HG02981 (cell line): ENCODE measurements around the gene FAM216A.
"Not testable (repeated sequence)": the region's sequence is repeated elsewhere in the genome, so short reads cannot be mapped to it uniquely, and the experiment has no call there.

Experiments used
- ATAC-seq: cut with Tn5 transposase; IDR thresholded peaks from one replicate; pipeline ENCODE4 v1.9.1; 2021; ENCODE audit warnings: mild to moderate bottlenecking, moderate library complexity; ENCODE audit not compliant: unreplicated experiment

FAM216A gene

DNA sequence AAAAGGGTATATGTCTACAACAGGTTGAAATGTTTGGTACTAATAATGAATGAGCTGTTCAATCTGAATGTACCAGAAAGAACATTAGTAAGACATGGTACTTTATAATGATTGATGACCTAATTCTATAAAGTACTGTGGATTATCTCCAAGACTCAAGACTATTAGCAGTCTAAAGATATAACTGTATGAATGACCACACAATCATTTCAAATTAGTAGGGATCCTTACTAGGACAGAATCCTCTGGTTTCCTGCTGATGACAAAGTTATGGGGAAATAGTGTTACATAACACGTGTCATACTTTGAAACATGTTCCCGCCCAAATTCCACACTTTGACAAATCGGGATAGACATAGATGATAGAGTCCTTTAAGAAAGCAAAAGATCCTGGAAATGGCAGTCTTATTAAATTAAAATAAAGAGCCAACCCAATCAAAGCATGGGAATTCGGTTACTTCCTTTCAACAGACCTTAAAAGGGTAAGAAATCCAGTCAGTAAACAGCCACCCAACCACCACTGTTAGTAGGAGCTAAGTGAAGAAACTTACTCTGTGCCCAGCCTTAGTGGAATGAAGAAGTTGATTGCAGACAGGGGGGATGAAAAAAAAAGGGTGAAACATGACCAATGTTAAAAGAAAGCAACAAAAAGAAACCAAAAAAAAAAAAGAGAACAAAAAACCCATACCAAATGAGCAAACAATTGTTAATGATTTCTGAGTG is 30.5 kb downstream of the FAM216A start:
- no peak for ATAC-seq

DNA sequence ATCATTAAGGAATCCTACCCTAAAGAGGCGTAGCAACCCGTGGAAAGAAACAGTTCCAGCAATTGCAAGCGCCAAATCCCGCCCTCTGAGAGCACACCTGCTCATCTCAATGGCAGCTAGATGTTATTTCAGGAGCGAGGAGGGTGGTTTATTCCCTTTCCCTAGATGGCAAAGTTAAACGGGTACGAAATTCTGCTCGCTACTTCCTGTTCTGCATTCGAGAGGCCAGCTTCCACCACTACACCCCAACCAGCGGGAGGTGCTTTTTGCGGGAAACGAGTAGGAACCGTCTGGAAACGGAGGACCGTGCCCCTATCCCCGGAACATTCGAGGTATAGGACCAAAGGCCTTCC is 32.7 kb downstream of the FAM216A start:
- ATAC-seq, result peak; percentile 6

DNA sequence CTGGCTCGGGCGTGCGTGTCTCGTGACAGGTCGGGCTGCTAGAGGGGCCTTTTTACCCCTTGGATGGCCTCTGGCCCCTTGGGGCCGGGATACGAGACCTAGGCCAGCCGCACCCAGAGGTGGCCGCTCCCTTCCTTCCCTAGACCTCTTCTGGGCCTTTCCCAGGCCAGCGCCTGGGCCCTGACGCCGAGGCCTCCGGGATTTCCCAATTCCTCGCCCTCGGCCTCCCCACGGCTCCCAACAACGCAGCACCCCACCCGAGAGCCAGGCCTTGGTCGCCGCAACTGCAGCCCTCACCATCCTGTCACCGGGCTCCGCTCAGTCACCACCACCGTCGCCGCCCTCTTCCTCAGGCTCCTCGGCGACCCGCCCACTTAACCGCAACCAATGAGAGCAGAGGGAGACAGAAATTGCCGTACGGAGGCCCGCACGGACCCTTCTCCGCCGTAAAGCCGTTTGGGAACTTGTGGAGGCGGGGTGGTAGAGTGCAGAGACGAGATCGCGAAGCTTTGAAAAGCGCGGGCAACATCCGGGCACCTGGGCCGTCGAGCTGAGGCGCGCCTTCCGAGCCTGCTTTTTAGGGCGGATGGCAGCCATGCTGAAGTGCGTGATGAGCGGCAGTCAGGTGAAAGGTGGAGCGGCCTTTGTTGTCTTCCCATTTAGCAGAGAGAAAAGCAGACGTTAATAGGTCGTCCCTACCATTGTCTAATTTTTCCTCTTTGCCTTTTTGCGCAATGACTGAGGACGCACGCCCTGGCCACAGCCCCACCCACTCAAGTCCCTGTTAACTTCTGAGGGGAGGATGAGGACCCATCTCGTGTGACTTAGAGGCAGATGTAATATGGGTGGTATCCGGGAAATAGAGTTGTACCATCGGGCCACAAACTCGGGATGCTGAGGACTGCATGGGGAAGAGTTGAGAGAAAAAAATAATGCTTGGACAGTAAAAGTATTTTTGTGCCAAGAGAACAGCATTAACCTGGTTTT is 33.4 kb downstream of the FAM216A start, which contains the start of the genes RAD9B and VPS29:
TSS of gene RAD9B (plus strand) at position 580 of the 987 bp plus-strand sequence. CDS start at position 587, 7 bp downstream.
TSS of gene VPS29 (minus strand) at position 360 of the 987 bp plus-strand sequence. CDS start at position 300, 60 bp downstream.
- peak; percentile 94 for ATAC-seq

DNA sequence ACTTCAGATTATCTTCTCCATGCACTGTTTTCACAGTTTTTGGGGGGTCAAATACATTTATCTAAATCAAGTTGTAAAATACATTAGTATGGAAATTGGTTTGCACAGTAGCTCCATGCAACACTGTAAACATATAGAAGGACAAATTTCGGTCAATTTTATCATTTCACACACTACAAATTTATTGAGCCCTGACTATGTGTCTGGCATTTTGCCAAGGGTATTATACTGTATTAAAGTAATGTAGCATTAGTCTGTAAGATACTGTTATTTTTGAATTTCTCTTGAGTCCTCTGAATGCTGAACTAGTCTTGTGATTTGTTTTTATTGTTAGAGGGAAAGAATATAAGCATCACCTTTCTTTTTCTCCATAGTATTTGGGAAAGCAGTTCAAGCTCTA is 34.8 kb downstream of the FAM216A start:
- no peak for ATAC-seq

DNA sequence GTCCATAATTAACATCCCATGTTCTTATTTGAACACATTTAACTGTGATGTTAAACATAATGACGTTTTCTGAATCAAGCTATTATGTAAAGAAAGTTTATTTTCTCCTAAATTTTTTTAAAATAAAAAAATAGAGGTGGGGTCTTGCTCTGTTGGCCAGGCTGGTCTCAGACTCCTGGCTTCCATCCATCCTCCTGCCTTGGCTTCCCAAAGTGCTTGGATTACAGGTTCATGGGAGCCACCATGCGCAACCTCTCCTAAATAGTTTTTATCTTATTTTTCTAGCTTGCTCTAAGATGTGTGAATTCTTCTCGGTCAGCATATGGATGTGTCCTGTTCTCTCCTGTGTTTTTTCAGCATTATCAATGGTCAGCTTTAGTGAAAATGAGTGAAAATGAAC is 36.7 kb downstream of the FAM216A start:
- ATAC-seq, result no peak

DNA sequence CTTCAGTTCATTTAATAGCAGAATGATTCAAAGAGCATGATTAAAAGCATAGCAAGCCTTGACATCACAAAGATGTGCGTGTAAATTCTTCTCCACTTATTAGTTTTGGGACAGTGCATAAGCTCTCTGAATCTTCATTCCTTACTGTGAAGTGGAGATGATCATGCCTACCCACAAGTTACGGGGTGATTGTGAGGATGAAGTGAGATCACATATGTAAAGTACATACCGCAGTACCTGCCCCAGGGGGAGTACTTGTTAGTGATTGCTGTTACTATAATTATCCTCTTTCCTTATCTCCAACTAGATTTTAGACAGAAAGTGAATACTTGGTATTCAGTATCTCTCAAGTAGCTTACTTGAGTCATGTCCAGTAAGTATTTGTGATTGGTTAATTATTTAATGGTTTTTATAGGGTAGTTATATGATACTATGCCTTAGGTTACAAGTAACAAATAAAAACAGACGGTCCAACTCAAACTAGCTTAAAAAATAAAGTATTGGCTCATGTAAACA is 39.5 kb downstream of the FAM216A start:
- no peak for ATAC-seq

DNA sequence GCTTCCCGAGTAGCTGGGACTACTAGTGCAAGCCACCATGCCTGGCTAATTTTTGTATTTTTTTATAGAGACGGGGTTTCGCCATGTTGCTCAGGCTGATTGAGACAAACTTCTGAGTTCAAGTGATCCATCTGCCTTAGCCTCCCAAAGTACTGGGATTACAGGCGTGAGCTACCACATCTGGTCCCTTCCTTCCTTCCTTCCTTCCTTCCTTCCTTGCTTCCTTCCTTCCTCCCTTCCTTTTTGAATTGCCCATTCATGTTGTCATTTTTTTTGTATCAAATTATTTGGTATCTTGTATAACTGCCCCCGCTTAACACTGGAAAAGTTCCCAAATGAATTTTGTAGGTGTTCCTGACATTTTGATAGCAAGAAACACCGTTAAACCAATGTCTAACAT is 45.2 kb downstream of the FAM216A start:
- no peak for ATAC-seq

DNA sequence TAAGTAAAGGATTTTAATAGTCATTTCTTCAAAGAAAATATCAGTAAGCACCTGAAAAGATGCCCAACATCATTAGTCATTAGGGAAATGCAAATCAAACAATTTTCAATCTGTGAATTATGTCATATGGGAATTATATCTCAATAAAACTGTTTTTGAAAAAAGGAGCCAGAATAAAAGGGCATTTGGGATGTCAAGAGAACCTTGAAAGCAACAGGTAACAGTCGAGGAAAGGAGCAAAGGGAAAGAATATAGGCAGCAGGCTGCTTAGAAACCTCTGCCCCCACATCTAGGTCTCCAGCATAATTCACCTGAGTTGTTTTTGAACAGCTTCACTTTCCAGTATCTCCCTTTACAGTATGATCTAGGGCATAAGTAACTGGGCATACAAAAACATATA is 45.7 kb downstream of the FAM216A start:
- ATAC-seq, result no peak

DNA sequence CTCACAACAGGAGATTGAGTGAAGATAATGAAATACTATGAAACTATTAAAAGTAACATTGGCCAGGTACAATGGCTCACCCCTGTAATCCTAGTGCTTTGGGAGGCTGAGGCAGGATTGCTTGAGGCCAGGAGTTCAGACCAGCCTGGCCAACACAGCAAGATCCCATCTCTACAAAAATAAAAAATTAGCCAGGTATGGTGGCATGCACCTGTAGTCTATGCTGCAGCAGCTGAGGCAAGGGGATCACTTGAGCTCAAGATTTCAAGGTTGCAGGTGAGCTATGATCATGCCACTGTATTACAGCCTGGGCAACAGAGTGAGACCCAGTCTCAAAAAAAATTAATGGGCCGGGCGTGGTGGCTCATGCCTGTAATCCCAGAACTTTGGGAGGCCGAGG is 48.4 kb downstream of the FAM216A start:
- ATAC-seq, result no peak

DNA sequence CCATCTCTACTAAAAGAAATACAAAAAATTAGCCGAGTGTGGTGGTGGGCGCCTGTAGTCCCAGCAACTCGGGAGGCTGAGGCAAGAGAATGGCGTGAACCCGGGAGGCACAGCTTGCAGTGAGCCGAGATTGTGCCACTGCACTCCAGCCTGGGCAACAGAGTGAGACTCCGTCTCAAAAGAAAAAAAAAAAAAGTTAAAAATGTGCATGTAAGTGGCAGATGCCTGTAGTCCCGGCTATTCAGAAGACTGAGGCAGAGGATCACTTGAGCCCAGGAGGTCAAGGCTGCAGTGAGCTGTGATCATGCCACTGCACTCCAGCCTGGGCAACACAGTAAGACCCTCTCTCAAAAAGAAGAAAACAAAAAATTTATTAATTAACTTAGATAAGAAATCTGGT is 49.4 kb downstream of the FAM216A start:
- not testable (repeated sequence) for ATAC-seq

DNA sequence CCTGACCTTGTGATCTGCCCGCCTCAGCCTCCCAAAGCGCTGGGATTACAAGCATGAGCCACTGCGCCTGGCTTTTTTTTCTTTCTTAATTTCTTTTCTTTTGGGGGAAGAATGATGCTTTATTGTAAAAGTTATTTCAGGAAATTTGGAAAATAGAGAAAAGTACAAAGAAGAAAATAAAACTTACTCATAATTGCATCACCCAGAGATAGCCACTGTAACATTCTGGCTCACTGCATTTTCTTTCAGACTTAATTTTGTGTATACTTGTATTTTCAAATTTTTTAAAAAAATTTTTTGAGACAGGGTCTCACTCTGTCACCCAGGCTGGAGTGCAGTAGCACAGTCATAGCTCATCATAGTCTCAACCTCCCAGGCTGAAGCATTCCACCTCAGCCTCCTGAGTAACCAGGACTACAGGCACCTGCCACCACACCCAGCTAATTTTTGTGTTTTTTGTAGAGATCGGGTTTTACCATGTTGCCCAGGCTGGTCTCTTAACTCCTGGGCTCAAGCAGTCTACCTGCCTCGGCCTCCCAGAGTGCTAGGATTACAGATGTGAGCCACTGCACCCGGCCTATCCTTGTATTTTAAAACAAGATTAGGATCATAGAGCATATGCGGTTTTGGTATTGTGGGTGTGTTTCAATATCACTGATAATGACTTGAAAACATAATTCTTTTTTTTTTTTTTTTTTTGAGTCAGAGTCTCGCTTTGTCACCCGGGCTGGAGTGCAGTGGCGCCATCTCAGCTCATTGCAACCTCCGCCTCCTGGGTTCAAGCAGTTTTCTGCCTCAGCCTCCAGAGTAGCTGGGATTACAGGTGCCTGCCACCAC is 52.4 kb downstream of the FAM216A start:
- not testable (repeated sequence) for ATAC-seq

DNA sequence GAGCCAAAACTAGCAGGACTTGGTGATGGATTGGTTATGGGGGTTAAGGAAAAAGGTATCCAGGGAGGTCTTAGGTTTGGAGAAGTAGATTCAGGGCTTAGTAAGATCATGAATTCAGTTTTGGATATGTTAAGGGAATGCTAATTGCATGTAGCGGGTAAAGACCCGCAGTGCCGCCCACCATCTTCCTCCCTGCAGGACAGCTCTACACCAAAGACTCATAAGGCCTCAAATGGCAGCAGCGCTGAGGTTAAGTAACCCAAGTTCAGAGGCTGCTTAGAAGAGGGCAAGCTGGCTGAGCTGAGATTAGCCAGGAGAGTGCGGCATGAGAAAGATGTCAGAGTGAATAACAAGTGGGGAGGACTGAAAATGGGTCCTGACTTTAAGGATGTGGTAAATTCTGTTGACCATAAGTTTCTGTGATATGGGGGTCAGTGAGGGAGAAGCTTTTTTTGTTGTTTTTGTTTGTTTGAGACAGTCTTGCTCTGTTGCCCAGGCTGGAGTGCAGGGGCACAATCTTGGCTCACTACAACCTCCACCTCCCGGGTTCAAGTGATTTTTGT is 59.7 kb downstream of the FAM216A start:
- ATAC-seq, result no peak

DNA sequence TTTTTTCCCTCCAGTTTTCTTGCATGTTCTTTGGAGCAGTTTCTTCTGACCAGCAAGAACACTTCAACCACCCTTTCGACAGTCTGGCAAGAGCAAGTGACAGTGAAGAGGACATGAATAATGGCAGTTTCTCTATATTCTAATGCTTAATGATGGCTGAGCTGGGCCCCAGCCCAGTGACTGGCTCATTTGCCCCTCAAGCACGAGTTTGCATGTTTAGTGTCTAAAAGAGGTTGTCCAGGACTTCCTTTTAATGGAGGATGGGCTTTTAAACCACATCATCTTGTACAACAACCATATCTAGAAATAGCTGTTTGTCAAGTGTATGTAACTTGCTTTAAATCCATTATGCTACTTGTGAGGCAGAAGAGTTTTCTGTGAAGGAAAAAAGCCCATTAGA is 61.9 kb downstream of the FAM216A start:
- no peak for ATAC-seq

DNA sequence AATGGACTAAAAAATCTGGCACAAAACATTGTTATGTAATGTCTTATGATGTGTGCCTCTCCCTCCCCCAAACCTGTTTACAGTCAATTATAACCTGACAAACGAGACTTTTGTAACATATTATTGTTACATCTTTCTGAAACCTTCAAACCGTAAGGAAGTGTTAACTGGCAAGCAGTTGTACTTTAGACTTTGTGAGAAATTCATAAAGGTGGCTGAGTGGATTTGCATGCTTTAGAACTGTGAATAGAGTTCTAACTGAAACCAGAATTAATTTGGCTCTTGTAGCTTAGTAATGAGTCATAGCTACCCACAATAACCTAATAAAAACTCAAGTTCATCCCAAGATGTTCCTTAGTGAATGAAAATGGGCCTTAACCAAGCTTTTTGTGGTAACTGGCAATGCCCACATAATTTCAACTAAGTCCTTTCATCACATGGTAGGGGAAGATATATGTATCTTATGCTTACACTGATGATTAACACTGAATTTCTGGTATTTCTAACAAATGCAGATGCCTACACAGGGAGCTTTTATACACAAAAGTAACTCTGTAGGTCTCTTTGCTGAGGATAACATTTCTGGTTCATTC is 63.2 kb downstream of the FAM216A start:
- ATAC-seq, result peak; percentile 83

DNA sequence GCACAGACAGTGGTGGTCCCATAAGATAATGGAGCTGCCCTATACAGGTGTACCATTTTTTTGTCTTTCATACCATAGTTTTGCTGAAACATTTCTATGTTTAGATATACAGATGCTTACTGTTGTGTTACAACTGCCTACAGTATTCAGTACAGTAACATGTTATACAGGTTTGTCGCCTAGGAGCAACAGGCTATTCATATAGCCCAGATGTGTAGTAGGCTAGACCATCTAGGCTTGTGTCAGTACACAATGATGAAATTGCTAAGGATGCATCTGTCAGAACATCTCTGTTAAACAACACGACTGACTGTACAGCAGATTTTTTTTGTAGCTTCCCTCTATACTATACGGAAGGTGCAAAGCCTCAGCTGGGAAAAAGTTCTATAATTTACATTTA is 64.0 kb downstream of the FAM216A start:
- ATAC-seq, result no peak

DNA sequence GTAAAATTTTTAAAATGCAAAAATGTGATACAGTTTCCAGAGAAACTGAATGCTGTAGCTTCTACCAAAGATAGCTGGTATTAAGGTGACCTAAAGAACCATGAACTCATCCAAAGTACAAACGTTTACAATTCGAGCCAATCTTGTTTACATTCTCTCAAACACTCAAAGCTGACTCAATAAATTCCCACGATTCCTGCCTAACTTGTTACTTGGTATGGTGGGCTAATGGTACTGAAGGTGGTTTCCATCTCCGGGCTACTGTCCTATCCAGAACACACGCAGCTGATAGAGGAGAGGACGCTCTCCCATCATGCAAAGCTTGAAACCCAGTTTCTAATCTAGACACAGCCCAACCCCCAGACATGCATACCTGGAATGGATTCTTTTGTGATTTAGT is 65.0 kb downstream of the FAM216A start:
- ATAC-seq, result no peak

DNA sequence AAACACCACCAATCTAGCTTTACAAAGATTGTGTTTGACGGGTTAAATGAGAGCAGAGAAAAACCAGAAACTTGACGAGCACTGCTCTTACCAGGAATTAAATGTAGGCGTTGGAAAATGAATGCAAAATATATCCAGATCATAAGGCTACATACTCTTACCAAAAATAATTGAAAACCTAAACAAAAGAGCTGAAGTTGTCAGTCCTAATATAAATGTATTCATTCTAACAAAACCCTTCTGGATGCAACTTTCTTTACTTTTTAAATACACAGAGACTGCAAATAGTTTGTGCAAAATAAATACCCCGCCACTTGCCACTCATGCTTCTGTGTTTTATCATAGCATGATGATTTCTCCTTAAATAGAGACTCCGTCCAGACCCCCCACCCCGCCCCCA is 66.2 kb downstream of the FAM216A start:
- ATAC-seq, result no peak

DNA sequence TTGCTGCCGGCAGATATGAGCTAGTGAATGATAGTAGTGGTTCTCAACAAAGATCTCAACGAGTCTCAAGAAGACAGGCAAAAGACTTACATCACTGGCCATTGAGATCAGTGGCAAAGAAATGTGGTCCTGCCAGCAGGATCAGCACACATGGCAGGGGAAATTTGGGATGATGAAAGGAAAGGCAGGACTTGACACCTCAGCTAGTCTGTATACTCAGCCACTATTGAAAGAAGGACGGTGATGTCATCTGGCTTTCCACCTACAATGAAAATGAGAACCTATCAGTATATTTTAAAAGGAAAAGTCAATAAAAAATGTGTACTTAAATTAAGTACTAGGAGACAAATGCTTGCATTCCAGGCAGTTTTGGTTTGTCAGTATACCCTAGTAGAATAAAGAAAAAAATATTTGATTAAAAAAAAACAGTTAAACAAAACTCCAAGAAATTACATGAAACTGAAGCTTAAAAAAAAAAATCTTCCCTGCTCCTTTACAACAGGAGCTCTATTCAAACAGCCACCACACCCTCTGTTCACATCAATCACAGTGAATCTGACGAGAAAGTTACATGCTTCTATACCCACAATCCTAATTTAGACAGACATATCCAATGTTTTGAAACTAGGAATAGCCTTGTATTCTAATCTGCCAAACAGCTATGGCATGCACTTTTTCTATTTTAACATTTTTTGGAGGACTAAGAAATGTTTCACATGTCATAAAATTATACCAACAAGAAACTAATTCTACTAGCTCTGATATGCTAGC is 68.4 kb downstream of the FAM216A start:
- ATAC-seq, result no peak
